H1 (cell line): Measurements from ENCODE around the gene LTA. TPM values are rescaled to one million over a fixed set of nuclear protein-coding genes. Genes with fewer than 3 reads are reported as not detected.

Experiments
- CTCF ChIA-PET: fragments of 300-600 bp; sonication (Branson Sonifier 250); formaldehyde crosslinking; loops from one replicate; lab custom pipeline; 2021; ENCODE audit not compliant: partially characterized antibody; lab: Charles Lee
- POLR2A ChIA-PET: fragments of 300-600 bp; sonication (Branson Sonifier 250); formaldehyde crosslinking; loops from one replicate; lab custom pipeline; 2021; ENCODE audit warnings: inconsistent platforms; ENCODE audit not compliant: partially characterized antibody; lab: Charles Lee
- DNase-seq, 2 experiments: peaks; one replicate each; pipeline versions ENCODE4 v3.0.0 to v3.0.0-alpha.2; 2010 to 2022; ENCODE audit warnings: low spot score in 2 of 2, low read depth in 1 of 2, mixed read lengths in 1 of 2
- FAIRE-seq: peaks from 2 replicates; lab custom pipeline; 2011; peaks lifted over from hg19 to GRCh38; lab: Jason Lieb, UNC
- H2AFZ ChIP-seq: 2 replicates; pipeline ENCODE4 v1.8.1; 2012; ENCODE audit warnings: low read length, inconsistent platforms
- H2AK5ac ChIP-seq: 2 replicates; pipeline ENCODE4 v1.6.1; 2013; ENCODE audit warnings: low read depth, low read length
- H2BK120ac ChIP-seq: replicated peaks from 2 replicates; pipeline ENCODE3; 2013; ENCODE audit warnings: low read depth, low read length, inconsistent platforms
- H2BK12ac ChIP-seq: 2 replicates; pipeline ENCODE4 v1.6.1; 2013; ENCODE audit warnings: low read depth, low read length
- H2BK15ac ChIP-seq: 2 replicates; pipeline ENCODE4 v1.6.1; 2013; ENCODE audit warnings: low read length
- H2BK20ac ChIP-seq: 2 replicates; pipeline ENCODE4 v1.6.1; 2013; ENCODE audit warnings: low read length
- H2BK5ac ChIP-seq: 2 replicates; pipeline ENCODE4 v1.6.1; 2013; ENCODE audit warnings: low read depth, low read length
- H3K14ac ChIP-seq: 2 replicates; pipeline ENCODE4 v1.6.1; 2013; ENCODE audit warnings: inconsistent platforms; ENCODE audit not compliant: insufficient read length
- H3K18ac ChIP-seq: 2 replicates; pipeline ENCODE4 v1.6.1; 2013; ENCODE audit warnings: low read length; ENCODE audit errors: extremely low read depth
- H3K23ac ChIP-seq: 2 replicates; pipeline ENCODE4 v1.6.1; 2013; ENCODE audit warnings: inconsistent platforms; ENCODE audit not compliant: insufficient read length
- H3K23me2 ChIP-seq: 2 replicates; pipeline ENCODE4 v1.6.1; 2013; ENCODE audit warnings: low read depth, low read length
- H3K27ac ChIP-seq: 2 replicates; pipeline ENCODE4 v1.6.1; 2011; ENCODE audit warnings: low read depth, low read length, inconsistent platforms
- H3K27me3 ChIP-seq, 4 experiments: replicated peaks in 1 of 4; 1 replicate in 1 of 4; 2 replicates in 3 of 4; pipeline versions ENCODE4 v1.6.1 to v1.8.1; 2011 to 2013; ENCODE audit warnings: low read length in 3 of 4, mild to moderate bottlenecking in 3 of 4, inconsistent platforms in 2 of 4, mixed read lengths in 2 of 4, moderate library complexity in 1 of 4; ENCODE audit not compliant: control insufficient read depth in 3 of 4, insufficient read depth in 3 of 4; ENCODE audit errors: extremely low read depth in 1 of 4
- H3K36me3 ChIP-seq, 4 experiments: 2 replicates each; pipeline versions ENCODE4 v1.6.1 to v1.8.1; 2011 to 2013; ENCODE audit warnings: mild to moderate bottlenecking in 4 of 4, low read length in 3 of 4, moderate library complexity in 2 of 4, control low read depth in 1 of 4, inconsistent platforms in 1 of 4; ENCODE audit not compliant: insufficient read depth in 4 of 4, control insufficient read depth in 2 of 4
- H3K4ac ChIP-seq: replicated peaks from 2 replicates; pipeline ENCODE3; 2013; ENCODE audit warnings: low read length, low read depth, mixed read lengths, inconsistent platforms; ENCODE audit not compliant: insufficient read length
- H3K4me1 ChIP-seq, 4 experiments: replicated peaks in 1 of 4; 1 replicate in 1 of 4; 2 replicates in 3 of 4; pipeline versions ENCODE4 v1.6.1 to v1.8.1; 2011 to 2013; ENCODE audit warnings: low read length in 3 of 4, inconsistent platforms in 2 of 4, mixed read lengths in 1 of 4; ENCODE audit not compliant: insufficient read depth in 4 of 4, control insufficient read depth in 3 of 4
- H3K4me2 ChIP-seq, 2 experiments: 2 replicates each; pipeline versions ENCODE4 v1.6.1 to v1.8.1; 2011 to 2013; ENCODE audit warnings: low read depth in 2 of 2, low read length in 2 of 2, control low read depth in 1 of 2, inconsistent platforms in 1 of 2, mild to moderate bottlenecking in 1 of 2; ENCODE audit not compliant: insufficient read depth in 1 of 2
- H3K4me3 ChIP-seq, 4 experiments: fragments of 200-600, 300-600 bp in 1 of 4; sonication (generic), shearing (Covaris generic), sonication (Bioruptor Twin) in 1 of 4; 2 replicates each; pipeline versions ENCODE4 v1.5.1 to v1.8.1; 2011 to 2016; ENCODE audit warnings: low read length in 4 of 4, low read depth in 3 of 4, control low read depth in 2 of 4, inconsistent platforms in 2 of 4, mild to moderate bottlenecking in 2 of 4, mixed read lengths in 1 of 4, moderate library complexity in 1 of 4; ENCODE audit not compliant: insufficient read depth in 2 of 4; ENCODE audit errors: extremely low read depth in 1 of 4
- H3K56ac ChIP-seq: replicated peaks from 2 replicates; pipeline ENCODE3; 2013; ENCODE audit warnings: low read depth, mild to moderate bottlenecking, mixed read lengths, low read length, inconsistent platforms; ENCODE audit not compliant: insufficient read length
- H3K79me1 ChIP-seq: 2 replicates; pipeline ENCODE4 v1.6.1; 2013; ENCODE audit warnings: low read depth, low read length, control low read depth
- H3K79me2 ChIP-seq, 2 experiments: 2 replicates each; pipeline versions ENCODE4 v1.6.1 to v1.8.1; 2012 to 2013; ENCODE audit warnings: low read length in 2 of 2, mild to moderate bottlenecking in 2 of 2, inconsistent platforms in 1 of 2; ENCODE audit not compliant: insufficient read depth in 2 of 2, control insufficient read depth in 1 of 2
- H3K9ac ChIP-seq, 4 experiments: replicated peaks in 1 of 4; 1 replicate in 1 of 4; 2 replicates in 3 of 4; pipeline versions ENCODE4 v1.6.1 to v1.8.1; 2011 to 2013; ENCODE audit warnings: low read depth in 3 of 4, low read length in 3 of 4, control low read depth in 2 of 4, mild to moderate bottlenecking in 2 of 4, moderate library complexity in 2 of 4, inconsistent platforms in 1 of 4; ENCODE audit errors: extremely low read depth in 1 of 4
- H3K9me3 ChIP-seq, 2 experiments: 2 replicates each; pipeline versions ENCODE4 v1.6.1 to v1.8.1; 2012 to 2013; ENCODE audit warnings: mild to moderate bottlenecking in 2 of 2, moderate library complexity in 2 of 2, control low read depth in 1 of 2, inconsistent platforms in 1 of 2, low read depth in 1 of 2, low read length in 1 of 2, mixed read lengths in 1 of 2; ENCODE audit not compliant: insufficient read depth in 2 of 2
- H4K20me1 ChIP-seq, 2 experiments: replicated peaks in 1 of 2; 2 replicates each; pipeline versions ENCODE3 to v1.8.1; 2011 to 2013; ENCODE audit warnings: inconsistent platforms in 2 of 2, low read length in 2 of 2, mild to moderate bottlenecking in 1 of 2; ENCODE audit not compliant: insufficient read depth in 2 of 2, control insufficient read depth in 1 of 2
- H4K5ac ChIP-seq: 2 replicates; pipeline ENCODE4 v1.6.1; 2013; ENCODE audit warnings: low read length, low read depth, mixed read lengths, inconsistent platforms; ENCODE audit not compliant: insufficient read length
- H4K8ac ChIP-seq: 2 replicates; pipeline ENCODE4 v1.8.0; 2013; ENCODE audit warnings: mild to moderate bottlenecking, moderate library complexity, low read length, inconsistent platforms; ENCODE audit not compliant: insufficient read depth; ENCODE audit errors: extremely low read depth
- H4K91ac ChIP-seq: replicated peaks from 2 replicates; pipeline ENCODE3; 2013; ENCODE audit warnings: low read length, mixed read lengths, inconsistent platforms; ENCODE audit not compliant: insufficient read length
- SUZ12 ChIP-seq: fragments of 200-600 bp; sonication (generic); IDR thresholded peaks from 2 replicates; pipeline ENCODE4 v1.6.1; 2012; ENCODE audit warnings: mild to moderate bottlenecking, inconsistent platforms, low read length, moderate library complexity, mixed read lengths
- YY1 ChIP-seq: IDR thresholded peaks from 2 replicates; pipeline ENCODE4 v1.6.1; 2011; ENCODE audit warnings: low read depth, mild to moderate bottlenecking, low read length
- WGBS, 2 experiments: shearing (Covaris generic) in 1 of 2; methylation state at CpG; one replicate each; pipeline versions ENCODE4 v1.1.6 to v1.1.7; 2013 to 2015; ENCODE audit warnings: low lambda C conversion rate in 2 of 2, mixed read lengths in 2 of 2, inconsistent platforms in 1 of 2, low coverage in 1 of 2, missing lambda C conversion rate in 1 of 2; ENCODE audit not compliant: insufficient replicate concordance in 2 of 2, insufficient coverage in 1 of 2, insufficient read length in 1 of 2; ENCODE audit errors: extremely low coverage in 1 of 2, missing lambda C conversion rate in 1 of 2; 5-methylcytosine and 5-hydroxymethylcytosine counted together
- polyA plus RNA-seq, 7 experiments: library from polyadenylated mRNA; depleted of rRNA in 3 of 7; stranded (reverse) in 5 of 7; unstranded in 2 of 7; fragments of >200 nt in 5 of 7; fragments of 200-250 nt in 2 of 7; gene quantifications; 1 replicate in 5 of 7; 2 replicates in 1 of 7; 4 replicates in 1 of 7; pipeline versions ENCODE4 v1.2.1 to v1.2.3, GENCODE V29; 2011 to 2013; ENCODE audit warnings: missing spikeins in 2 of 7, mixed read lengths in 2 of 7
- total RNA-seq: library from RNA; stranded (reverse); fragmentation: NEBNext Ultra II Directional; extraction: Animal tissue kit (Norgen Biotek cat#: 25700); gene quantifications from 2 replicates; pipeline ENCODE4 v1.2.1, GENCODE V29; 2021
- TF ChIP-seq, protein P1 (sequence below): IDR thresholded peaks from 2 replicates; pipeline ENCODE4 v1.6.1; 2012; ENCODE audit warnings: inconsistent platforms

LTA gene
- total and polyA plus RNA-seq, 2 of the 8 experiments (the other 6 are each of a cell fraction or from before 2014, with no cell fraction given), result not detected

DNA sequence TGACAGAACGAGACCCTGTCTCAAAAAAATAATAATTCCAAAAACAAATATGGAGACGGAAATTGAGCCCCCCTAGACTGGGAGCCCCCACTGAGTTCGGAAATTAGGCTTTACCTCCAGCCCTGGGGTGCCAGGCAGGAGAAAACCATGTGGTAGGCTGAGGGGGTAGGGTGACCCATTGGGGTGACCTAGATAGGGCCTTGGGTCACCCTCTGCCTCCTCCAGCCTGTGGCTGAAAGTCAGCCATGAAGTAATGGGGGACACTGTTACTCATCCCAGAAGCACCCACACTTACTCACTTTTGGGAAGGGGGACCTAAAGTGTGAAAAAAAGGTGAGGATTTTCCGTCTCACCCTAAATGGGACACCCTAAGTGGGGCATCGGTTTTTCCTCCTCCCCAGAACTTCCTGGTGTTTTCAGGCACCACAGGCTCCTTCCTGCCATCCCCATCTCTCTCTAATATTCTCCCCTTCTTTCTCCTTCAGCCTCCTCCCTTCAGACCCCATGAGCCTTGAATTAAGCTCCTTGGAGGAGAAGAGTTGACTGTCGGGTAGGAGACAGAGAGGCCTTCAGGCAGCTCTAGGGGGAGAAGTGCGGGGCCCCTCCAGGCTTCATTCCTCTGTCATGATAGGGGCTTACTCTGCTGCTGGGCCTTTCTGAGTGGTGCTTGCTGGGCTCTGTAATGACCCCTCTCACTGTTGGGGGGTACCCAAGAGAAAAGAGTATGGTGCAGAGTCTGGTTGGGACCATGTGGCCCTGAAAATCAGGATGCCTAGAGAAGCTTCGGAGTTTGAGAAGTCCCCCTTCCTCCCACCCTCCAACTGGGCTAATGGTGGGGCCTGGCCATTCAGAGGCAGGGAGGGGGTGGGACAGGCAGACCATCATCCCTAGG, 7.7 kb downstream of the LTA start:
- CTCF ChIA-PET, result interaction anchor here (0.6 to 19.2 kb wide), 16 partner anchors 11 to 280 kb away, joined by 3 to 640 read pairs (median 6); partner anchors contain the start of genes ATP6V1G2, DDX39B, LST1 and LTB
- no peaks in the 10 kb centered on the region for H3K9me3 ChIP-seq
- H3K18ac ChIP-seq, result no peak overlapping the region
- H2AFZ ChIP-seq, result no peak overlapping the region
- H3K9ac ChIP-seq, result no peak overlapping the region
- POLR2A ChIA-PET, result interaction anchor here (0.7 to 12.2 kb wide), 15 partner anchors 9 to 138 kb away, joined by 3 to 110 read pairs (median 5); partner anchors contain the start of genes ATP6V1G2, C6orf47, DDX39B and NFKBIL1
- H2BK15ac ChIP-seq, result peak overlapping the region; percentile 31; the same call in 1 of the 2 replicates
- H3K14ac ChIP-seq, result no peak overlapping the region
- no peak for DNase-seq
- no peak overlapping the region for H3K56ac ChIP-seq
- H3K36me3 ChIP-seq, result no peaks in the 10 kb centered on the region
- peaks cover 0 to 6% (median 6%) of the 10 kb centered on the region in 4 experiments; a peak in 6 of 7 replicates for H3K4me1 ChIP-seq
- peaks cover 9% of the 10 kb centered on the region; the same call in 1 of the 2 replicates for H3K23me2 ChIP-seq
- peak overlapping the region; percentile 62 to 84 for H3K4me2 ChIP-seq
- H3K4ac ChIP-seq, result no peak overlapping the region
- H4K20me1 ChIP-seq, result no peaks in the 10 kb centered on the region
- peak overlapping the region in 2 of 4 experiments; percentile 54 to 82; a peak in 3 of 8 replicates for H3K4me3 ChIP-seq
- peaks cover 0 to 8% (median 7%) of the 10 kb centered on the region in 4 experiments; a peak in 5 of 7 replicates for H3K27me3 ChIP-seq
- H4K5ac ChIP-seq, result no peak overlapping the region
- no peak overlapping the region for H2AK5ac ChIP-seq
- H3K27ac ChIP-seq, result no peak overlapping the region
- H2BK120ac ChIP-seq, result no peak overlapping the region
- TF ChIP-seq, protein P1, sequence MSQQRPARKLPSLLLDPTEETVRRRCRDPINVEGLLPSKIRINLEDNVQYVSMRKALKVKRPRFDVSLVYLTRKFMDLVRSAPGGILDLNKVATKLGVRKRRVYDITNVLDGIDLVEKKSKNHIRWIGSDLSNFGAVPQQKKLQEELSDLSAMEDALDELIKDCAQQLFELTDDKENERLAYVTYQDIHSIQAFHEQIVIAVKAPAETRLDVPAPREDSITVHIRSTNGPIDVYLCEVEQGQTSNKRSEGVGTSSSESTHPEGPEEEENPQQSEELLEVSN, result no peak
- TF ChIP-seq YY1 (no peak), SUZ12 (no peak)
- H4K91ac ChIP-seq, result no peak overlapping the region
- no peaks in the 10 kb centered on the region for H3K79me2 ChIP-seq
- no peak overlapping the region for H2BK20ac ChIP-seq
- peak overlapping the region; percentile 75; the same call in 1 of the 2 replicates for H2BK12ac ChIP-seq
- H4K8ac ChIP-seq, result no peak overlapping the region
- no peak for FAIRE-seq
- no peaks in the 10 kb centered on the region for H3K79me1 ChIP-seq
- H2BK5ac ChIP-seq, result no peak overlapping the region
- H3K23ac ChIP-seq, result no peak overlapping the region
- 86% methylated on average over 8 of the region's 8 CpGs; no CpG with 5 or more reads in 1 of the 2 experiments for WGBS, 2 experiments
